HepG2 (cell line): ENCODE results near the gene UBB. TPM values are rescaled to one million over a fixed set of nuclear protein-coding genes. Genes with fewer than 3 reads are reported as not detected.

Source experiments
- ATAC-seq: fragments of 200-7000 bp; cut with Tn5 transposase; 3 replicates; pipeline ENCODE4 v1.9.1; 2020; ENCODE audit warnings: mild to moderate bottlenecking, moderate library complexity
- BruUV-seq: library from RNA; stranded (reverse); fragments of 400-500 nt; replicated peaks from 2 replicates; lab custom pipeline; 2021; lab: Mats Ljungman, UMichigan
- CTCF ChIA-PET: fragments of 300-600 bp; formaldehyde crosslinking; extraction: SDS; loops from one replicate; lab custom pipeline; 2021; ENCODE audit warnings: low total read pairs, inconsistent platforms, low intra/inter-chr PET ratio; lab: Yijun Ruan, JAX
- POLR2A ChIA-PET: fragments of 350-600 bp; sonication (Branson Sonifier 250); formaldehyde crosslinking; loops from one replicate; lab custom pipeline; 2020; ENCODE audit warnings: antibody characterized with exemption, inconsistent platforms; lab: Yijun Ruan, JAX
- DNase-seq: peaks from one replicate; pipeline ENCODE4 v3.0.0-alpha.2; 2015; ENCODE audit warnings: low spot score
- FAIRE-seq: peaks from 3 replicates; lab custom pipeline; 2011; peaks lifted over from hg19 to GRCh38; lab: Jason Lieb, UNC
- H2AFZ ChIP-seq: one replicate; pipeline ENCODE4 v1.6.1; 2011; ENCODE audit warnings: low read length, inconsistent platforms
- H3K27ac ChIP-seq: fragments of 300-600 bp; 3 replicates; pipeline ENCODE4 v1.8.0; 2011; ENCODE audit warnings: mixed run types, mild to moderate bottlenecking, mixed read lengths, low read length, inconsistent platforms; ENCODE audit not compliant: insufficient read depth; ENCODE audit errors: extremely low read length
- H3K27me3 ChIP-seq, 2 experiments: fragments of 200-600 bp in 1 of 2; 2 replicates in 1 of 2; 3 replicates in 1 of 2; pipeline versions ENCODE4 v1.6.0 to v1.8.0; 2011; ENCODE audit warnings: low read length in 2 of 2, mild to moderate bottlenecking in 2 of 2, moderate library complexity in 2 of 2, inconsistent platforms in 1 of 2; ENCODE audit not compliant: insufficient read depth in 2 of 2, control insufficient read depth in 1 of 2
- H3K36me3 ChIP-seq, 2 experiments: fragments of 200-600 bp in 1 of 2; replicated peaks in 1 of 2; 2 replicates in 1 of 2; 3 replicates in 1 of 2; pipeline versions ENCODE4 v1.5.1 to v1.8.0; 2011; ENCODE audit warnings: low read length in 2 of 2, inconsistent platforms in 1 of 2; ENCODE audit not compliant: insufficient read depth in 2 of 2, control insufficient read depth in 1 of 2
- H3K4me1 ChIP-seq: 2 replicates; pipeline ENCODE4 v1.5.1; 2012; ENCODE audit warnings: low read length, inconsistent platforms; ENCODE audit not compliant: insufficient read depth
- H3K4me2 ChIP-seq: 2 replicates; pipeline ENCODE4 v1.6.0; 2011; ENCODE audit warnings: low read depth, low read length, inconsistent platforms
- H3K4me3 ChIP-seq, 3 experiments: fragments of 200-600 bp in 1 of 3; sonication (generic), shearing (Covaris generic) in 1 of 3; replicated peaks in 1 of 3; 2 replicates each; pipeline ENCODE4 v1.5.1; 2011 to 2016; ENCODE audit warnings: low read length in 3 of 3, inconsistent platforms in 2 of 3, low read depth in 2 of 3, mild to moderate bottlenecking in 2 of 3, control low read depth in 1 of 3, mixed read lengths in 1 of 3; ENCODE audit not compliant: insufficient read depth in 1 of 3
- H3K79me2 ChIP-seq: one replicate; pipeline ENCODE4 v1.6.1; 2011; ENCODE audit warnings: low read length, inconsistent platforms; ENCODE audit not compliant: insufficient read depth
- H3K9ac ChIP-seq: 2 replicates; pipeline ENCODE4 v1.6.0; 2011; ENCODE audit warnings: mild to moderate bottlenecking, low read depth, low read length, inconsistent platforms; ENCODE audit not compliant: insufficient read depth
- H3K9me3 ChIP-seq: 2 replicates; pipeline ENCODE4 v1.5.1; 2012; ENCODE audit warnings: mild to moderate bottlenecking, low read length
- H4K20me1 ChIP-seq: 2 replicates; pipeline ENCODE4 v1.6.0; 2011; ENCODE audit warnings: inconsistent platforms, mild to moderate bottlenecking, low read length, moderate library complexity; ENCODE audit not compliant: insufficient read depth
- BCL6 ChIP-seq: IDR thresholded peaks from 2 replicates; pipeline ENCODE4 v1.6.1; 2016; ENCODE audit warnings: missing genetic modification reagents, missing compliant biosample characterization
- DNMT3B ChIP-seq: conservative IDR thresholded peaks from 2 replicates; pipeline ENCODE4 v1.6.1; 2016; ENCODE audit warnings: missing biosample characterization, control low read depth
- FOSL2 ChIP-seq: sonication (generic); formaldehyde crosslinking; IDR thresholded peaks from 2 replicates; pipeline ENCODE4 v1.4.0; 2020; ENCODE audit warnings: missing genetic modification reagents
- FOXA1 ChIP-seq, 2 experiments: fragments of 450-650 bp in 1 of 2; sonication (generic) in 1 of 2; formaldehyde crosslinking in 1 of 2; IDR thresholded peaks; 2 replicates each; pipeline versions ENCODE4 v1.4.0 to v1.6.1; 2016 to 2020; ENCODE audit warnings: missing genetic modification reagents in 1 of 2
- GATAD2A ChIP-seq: IDR thresholded peaks from 2 replicates; pipeline ENCODE4 v1.6.1; 2016
- MAX ChIP-seq: IDR thresholded peaks from 2 replicates; pipeline ENCODE4 v1.6.1; 2012; ENCODE audit warnings: inconsistent platforms
- MYC ChIP-seq: sonication (generic); formaldehyde crosslinking; IDR thresholded peaks from 2 replicates; pipeline ENCODE4 v1.9.0; 2021; ENCODE audit warnings: missing genetic modification reagents, borderline replicate concordance
- MYPOP ChIP-seq: sonication (generic); formaldehyde crosslinking; IDR thresholded peaks from 2 replicates; pipeline ENCODE4 v1.8.1; 2023; ENCODE audit warnings: mild to moderate bottlenecking, moderate library complexity, missing genetic modification reagents
- SAP130 ChIP-seq: IDR thresholded peaks from 2 replicates; pipeline ENCODE4 v1.6.1; 2016; ENCODE audit warnings: low read depth
- SIN3B ChIP-seq: fragments of 150-350 bp; IDR thresholded peaks from 2 replicates; pipeline ENCODE4 v1.6.1; 2014; ENCODE audit warnings: low read length
- SRY ChIP-seq: sonication (generic); formaldehyde crosslinking; IDR thresholded peaks from 2 replicates; pipeline ENCODE4 v1.8.0; 2022; ENCODE audit warnings: mild to moderate bottlenecking, missing genetic modification reagents
- TEF ChIP-seq: sonication (generic); formaldehyde crosslinking; IDR thresholded peaks from 2 replicates; pipeline ENCODE4 v1.5.0; 2020; ENCODE audit warnings: missing genetic modification reagents
- TRIM24 ChIP-seq: sonication (generic); formaldehyde crosslinking; IDR thresholded peaks from 2 replicates; pipeline ENCODE4 v1.8.0; 2022; ENCODE audit warnings: mild to moderate bottlenecking, missing genetic modification reagents
- XRCC5 ChIP-seq: fragments of 200-400 bp; formaldehyde crosslinking; optimal IDR thresholded peaks from 2 replicates; pipeline ENCODE3; 2017; ENCODE audit warnings: mild to moderate bottlenecking, low read length
- ZNF317 ChIP-seq: sonication (generic); formaldehyde crosslinking; IDR thresholded peaks from 2 replicates; pipeline ENCODE4 v1.5.0; 2020; ENCODE audit warnings: mild to moderate bottlenecking, missing genetic modification reagents
- ZNF576 ChIP-seq: sonication (generic); formaldehyde crosslinking; IDR thresholded peaks from 2 replicates; pipeline ENCODE4 v1.4.0; 2020; ENCODE audit warnings: mild to moderate bottlenecking, missing genetic modification reagents
- ZNF687 ChIP-seq: sonication (generic); formaldehyde crosslinking; IDR thresholded peaks from 2 replicates; pipeline ENCODE4 v1.5.1; 2020; ENCODE audit warnings: mild to moderate bottlenecking, missing genetic modification reagents, moderate library complexity
- WGBS: methylation state at CpG from one replicate; pipeline ENCODE4 v1.1.6; 2017; ENCODE audit warnings: low lambda C conversion rate; 5-methylcytosine and 5-hydroxymethylcytosine counted together
- in situ Hi-C: cut with HindIII; loops from 2 replicates; pipeline ENCODE4 v1.10.0; 2017; ENCODE audit warnings: low pct_unique_long_range_greater_than_20kb; ENCODE audit not compliant: extremely low pct_ligation_motif_present
- intact Hi-C: fragments of 100-400 bp; cut with micrococcal nuclease; formaldehyde crosslinking; loops from one replicate; pipeline ENCODE4 v1.10.0; 2022; ENCODE audit not compliant: unreplicated experiment
- polyA plus RNA-seq, 8 experiments: library from polyadenylated mRNA; depleted of rRNA in 3 of 8; stranded (reverse) in 7 of 8; unstranded in 1 of 8; fragments of >200 nt; fragmentation: Illumina TruSeq in 4 of 8; extraction: Trizol in 4 of 8; gene quantifications; 2 replicates each; pipeline versions ENCODE4 v1.2.1 to v1.2.3, GENCODE V29; 2011 to 2016; ENCODE audit warnings: low read depth in 4 of 8, missing spikeins in 1 of 8, mixed read lengths in 1 of 8; ENCODE audit not compliant: insufficient read depth in 1 of 8
- total RNA-seq, 5 experiments: library from RNA; depleted of rRNA; stranded (reverse); fragments of >200 nt; fragmentation: Illumina TruSeq; extraction: Trizol; gene quantifications; 2 replicates each; pipeline ENCODE4 v1.2.3, GENCODE V29; 2016; ENCODE audit warnings: low read depth in 1 of 5

UBB gene
- total and polyA plus RNA-seq, 2 of the 13 experiments (the other 11 are each of a cell fraction or from before 2014, with no cell fraction given): 1,130 to 2,066 TPM

GRCh38 chr17:16419074-16419928 lies 38.4 kb downstream of the UBB start:
- 15% methylated on average over 6 of the region's 8 CpGs for WGBS
- Histone ChIP-seq H3K36me3 (no peaks in the 10 kb centered on the region; a peak in 1 of 5 replicates), H3K79me2 (no peaks in the 10 kb centered on the region), H3K4me1 (peaks cover 54% of the 10 kb centered on the region), H3K27ac (peak overlapping the region; percentile 68), H4K20me1 (no peaks in the 10 kb centered on the region), H3K4me2 (peak overlapping the region; percentile 70), H3K9ac (peak overlapping the region; percentile 29), H2AFZ (peak overlapping the region; percentile 67), H3K4me3 (peak overlapping the region in 2 of 3 experiments; percentile 14 to 30; a peak in 2 of 6 replicates), H3K27me3 (no peaks in the 10 kb centered on the region), H3K9me3 (no peaks in the 10 kb centered on the region)
- intact Hi-C loops: no loop called here
- ChIA-PET CTCF (no interaction called here), POLR2A (interaction anchor here (0.8 to 2.2 kb wide), 9 partner anchors 8 to 106 kb away, joined by 3 to 19 read pairs (median 4); partner anchors contain the start of gene UBB)
- DNase-seq (peak; percentile 54), FAIRE-seq (peak; percentile 67), ATAC-seq (peak; percentile 27)
- no TSS peak for BruUV-seq
- in situ Hi-C loops: loop anchor here (5.0 to 10.0 kb wide), 2 partner anchors 37 to 54 kb away; partner anchors contain the start of gene UBB
- TF ChIP-seq FOXA1 (IDR thresholded peaks at IDR 0.05): no peak
- 0 out of 2 replicates have a peak, but pooled peaks have one; percentile 38 for TF ChIP-seq FOXA1 (CRISPR knock-in tag; IDR thresholded peaks at IDR 0.05)
- TF ChIP-seq GATAD2A (CRISPR knock-in tag): peak; percentile 17; the same call in 1 of the 2 replicates
- peak; percentile 88 for TF ChIP-seq FOSL2 (CRISPR knock-in tag)
- TF ChIP-seq BCL6 (CRISPR knock-in tag): 0 out of 2 replicates have a peak, but pooled peaks have one; percentile 8
- 0 out of 2 replicates have a peak, but pooled peaks have one; percentile 42 for TF ChIP-seq ZNF576 (CRISPR knock-in tag)
- TF ChIP-seq MAX: 0 out of 2 replicates have a peak, but pooled peaks have one; percentile 32
- TF ChIP-seq ZNF317: peak; percentile 36; the same call in 1 of the 2 replicates
- no peak for TF ChIP-seq DNMT3B (CRISPR knock-in tag)
- TF ChIP-seq TEF (CRISPR knock-in tag): no peak
- peak; percentile 20; the same call in 1 of the 2 replicates for TF ChIP-seq SAP130 (CRISPR knock-in tag)
- TF ChIP-seq MYC: no peak
- no peak for TF ChIP-seq SRY (CRISPR knock-in tag)
- TF ChIP-seq MYPOP (CRISPR knock-in tag): 0 out of 2 replicates have a peak, but pooled peaks have one; percentile 21
- TF ChIP-seq ZNF687 (CRISPR knock-in tag): 0 out of 2 replicates have a peak, but pooled peaks have one; percentile 33
- TF ChIP-seq XRCC5: peak; percentile 17
- no peak for TF ChIP-seq SIN3B
- no peak for TF ChIP-seq TRIM24 (CRISPR knock-in tag)
